BJ (cell line): ENCODE results near the gene IL21R. TPM values are rescaled to one million over a fixed set of nuclear protein-coding genes. Genes with fewer than 3 reads are reported as not detected.
"Not testable (repeated sequence)": the region's sequence is repeated elsewhere in the genome, so short reads cannot be mapped to it uniquely, and the experiment has no call there.

Source experiments
- CTCF ChIA-PET: fragments of 350-600 bp; formaldehyde crosslinking; extraction: SDS; loops from one replicate; lab custom pipeline; 2021; ENCODE audit warnings: antibody characterized with exemption, inconsistent platforms; lab: Yijun Ruan, JAX
- POLR2A ChIA-PET: fragments of 300-600 bp; sonication (Branson Sonifier 250); formaldehyde crosslinking; extraction: SDS; loops from one replicate; lab custom pipeline; 2021; ENCODE audit warnings: antibody characterized with exemption; lab: Charles Lee
- DNase-seq: peaks from one replicate; pipeline ENCODE4 v3.0.0-alpha.2; 2011; ENCODE audit warnings: low read depth
- H3K27me3 ChIP-seq: 2 replicates; pipeline ENCODE4 v1.6.0; 2011; ENCODE audit warnings: low read length; ENCODE audit not compliant: control insufficient read depth, insufficient read depth
- H3K36me3 ChIP-seq: 2 replicates; pipeline ENCODE4 v1.5.1; 2011; ENCODE audit warnings: low read length; ENCODE audit not compliant: control insufficient read depth, insufficient read depth
- H3K4me3 ChIP-seq: 2 replicates; pipeline ENCODE4 v1.5.1; 2011; ENCODE audit warnings: low read depth, mild to moderate bottlenecking, control low read depth, low read length
- polyA plus RNA-seq: library from polyadenylated mRNA; depleted of rRNA; stranded (reverse); fragments of >200 nt; gene quantifications from 2 replicates; pipeline ENCODE4 v1.2.3, GENCODE V29; 2011
- TF ChIP-seq, protein P1 (sequence below): IDR thresholded peaks from 2 replicates; pipeline ENCODE4 v1.5.1; 2011; ENCODE audit warnings: low read depth, mild to moderate bottlenecking, control low read depth, inconsistent platforms, low read length, moderate library complexity; ENCODE audit not compliant: insufficient read depth

The IL21R gene
- polyA plus RNA-seq, 1 experiment, result 0.58 TPM

DNA sequence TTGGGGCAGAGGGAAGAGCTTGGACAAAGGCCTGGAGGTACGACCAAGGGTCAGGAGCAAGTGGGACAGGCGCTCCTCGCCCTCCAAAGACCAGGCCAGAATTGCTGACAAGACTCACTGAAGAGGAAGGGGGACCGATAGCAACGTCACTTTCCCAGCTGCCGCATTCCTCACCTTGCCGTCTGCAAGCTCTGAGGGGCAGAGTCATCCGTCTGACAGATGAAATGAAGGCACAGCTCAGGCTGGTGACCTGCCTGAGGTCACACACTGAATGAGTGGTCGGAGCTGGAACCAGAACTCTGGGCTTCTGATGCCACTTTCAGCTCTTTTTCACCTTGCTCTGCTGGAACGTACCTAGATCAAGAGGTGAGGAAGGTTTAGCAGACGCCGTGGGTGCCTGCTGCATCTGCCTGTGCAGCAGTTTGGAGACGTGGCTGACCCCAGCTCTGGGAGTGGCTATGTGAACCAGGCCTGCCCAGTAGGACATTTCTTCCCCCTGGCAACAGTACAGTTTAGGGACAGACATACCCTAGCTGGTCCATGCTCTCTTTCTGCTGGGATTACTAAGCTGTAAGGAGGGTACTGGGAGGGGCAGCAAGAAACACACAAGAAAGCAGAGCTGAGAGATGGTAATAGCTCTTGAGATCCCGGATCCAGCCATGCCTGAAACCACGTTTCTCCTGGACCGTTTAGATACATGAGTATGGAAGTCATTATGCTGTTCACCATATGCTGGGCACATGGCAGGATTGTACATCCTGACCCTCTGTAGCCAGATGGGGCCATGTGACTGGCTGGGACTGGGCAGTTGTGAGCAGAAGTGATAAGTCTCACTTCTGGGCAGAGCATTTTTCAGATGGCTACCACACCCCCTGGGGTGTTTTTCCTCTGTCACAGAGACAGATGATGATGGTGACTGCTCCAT is 50.9 kb downstream of the IL21R start:
- no peaks in the 10 kb centered on the region for H3K36me3 ChIP-seq
- ChIA-PET POLR2A (no interaction called here), CTCF (interaction anchor here (1.0 to 1.4 kb wide), 2 partner anchors 39 to 85 kb away, joined by 3 read pairs; no protein-coding TSS in a partner anchor)
- TF ChIP-seq, protein P1, sequence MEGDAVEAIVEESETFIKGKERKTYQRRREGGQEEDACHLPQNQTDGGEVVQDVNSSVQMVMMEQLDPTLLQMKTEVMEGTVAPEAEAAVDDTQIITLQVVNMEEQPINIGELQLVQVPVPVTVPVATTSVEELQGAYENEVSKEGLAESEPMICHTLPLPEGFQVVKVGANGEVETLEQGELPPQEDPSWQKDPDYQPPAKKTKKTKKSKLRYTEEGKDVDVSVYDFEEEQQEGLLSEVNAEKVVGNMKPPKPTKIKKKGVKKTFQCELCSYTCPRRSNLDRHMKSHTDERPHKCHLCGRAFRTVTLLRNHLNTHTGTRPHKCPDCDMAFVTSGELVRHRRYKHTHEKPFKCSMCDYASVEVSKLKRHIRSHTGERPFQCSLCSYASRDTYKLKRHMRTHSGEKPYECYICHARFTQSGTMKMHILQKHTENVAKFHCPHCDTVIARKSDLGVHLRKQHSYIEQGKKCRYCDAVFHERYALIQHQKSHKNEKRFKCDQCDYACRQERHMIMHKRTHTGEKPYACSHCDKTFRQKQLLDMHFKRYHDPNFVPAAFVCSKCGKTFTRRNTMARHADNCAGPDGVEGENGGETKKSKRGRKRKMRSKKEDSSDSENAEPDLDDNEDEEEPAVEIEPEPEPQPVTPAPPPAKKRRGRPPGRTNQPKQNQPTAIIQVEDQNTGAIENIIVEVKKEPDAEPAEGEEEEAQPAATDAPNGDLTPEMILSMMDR, result no peak
- no peak for DNase-seq
- H3K4me3 ChIP-seq, result no peak overlapping the region
- no peaks in the 10 kb centered on the region for H3K27me3 ChIP-seq

DNA sequence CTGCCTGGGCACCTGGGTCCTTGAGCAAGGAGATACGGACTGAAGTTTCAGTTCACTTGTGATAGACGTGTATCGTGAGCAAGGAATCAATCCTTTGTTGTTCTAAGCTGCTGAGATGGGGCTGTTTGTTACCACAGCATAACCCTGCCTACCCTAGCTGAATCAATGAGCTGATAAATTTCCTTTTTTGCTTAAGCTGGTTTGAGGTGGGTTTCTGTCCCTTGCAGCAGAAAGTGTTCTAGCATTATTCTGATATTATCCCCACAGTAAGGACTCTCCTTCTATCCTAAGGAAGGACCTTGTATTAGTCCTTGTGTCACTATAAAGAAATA is 51.5 kb downstream of the IL21R start:
- TF ChIP-seq, protein P1, result no peak

DNA sequence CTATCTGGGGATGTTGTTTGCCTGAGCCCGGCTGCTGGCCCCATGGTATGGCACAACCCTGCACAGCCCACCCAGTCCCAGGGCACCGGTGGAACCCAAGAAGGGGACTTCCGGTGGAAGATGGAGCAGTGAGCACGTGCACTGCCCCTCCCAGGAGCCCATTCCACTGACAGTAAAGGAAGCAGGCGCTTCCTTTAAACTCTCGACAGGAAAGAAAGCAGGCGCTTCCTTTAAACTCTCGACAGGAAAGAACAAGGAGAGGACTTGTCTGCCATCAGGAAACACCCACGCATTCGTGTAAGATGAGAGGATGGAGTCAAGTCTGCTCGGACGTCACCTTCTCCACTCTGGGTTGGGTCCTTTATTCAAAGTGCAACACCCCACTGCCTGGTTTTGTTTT is 53.7 kb downstream of the IL21R start:
- no peak overlapping the region for H3K4me3 ChIP-seq
- ChIA-PET CTCF (no interaction called here), POLR2A (no interaction called here)
- TF ChIP-seq, protein P1, result no peak
- H3K27me3 ChIP-seq, result no peaks in the 10 kb centered on the region
- DNase-seq, result no peak
- H3K36me3 ChIP-seq, result peaks cover 4% of the 10 kb centered on the region

More for the DNA sequence above, 51.5 kb downstream of the IL21R start:
- H3K27me3 ChIP-seq, result no peaks in the 10 kb centered on the region
- H3K36me3 ChIP-seq, result no peaks in the 10 kb centered on the region
- POLR2A ChIA-PET, result no interaction called here
- CTCF ChIA-PET, result interaction anchor here (1.0 to 1.4 kb wide), 2 partner anchors 40 to 86 kb away, joined by 3 read pairs; no protein-coding TSS in a partner anchor
- DNase-seq, result no peak
- no peak overlapping the region for H3K4me3 ChIP-seq

GRCh38 chr16:27457605-27457900 is 55.6 kb downstream of the IL21R start:
- DNase-seq, H3K27me3 ChIP-seq, H3K4me3 ChIP-seq, POLR2A ChIA-PET: not testable (repeated sequence)
- peaks cover 18% of the 10 kb centered on the region for H3K36me3 ChIP-seq
- CTCF ChIA-PET, result interaction anchor here (1.3 to 1.5 kb wide), 2 partner anchors 221 to 302 kb away, joined by 3 read pairs; no protein-coding TSS in a partner anchor

DNA sequence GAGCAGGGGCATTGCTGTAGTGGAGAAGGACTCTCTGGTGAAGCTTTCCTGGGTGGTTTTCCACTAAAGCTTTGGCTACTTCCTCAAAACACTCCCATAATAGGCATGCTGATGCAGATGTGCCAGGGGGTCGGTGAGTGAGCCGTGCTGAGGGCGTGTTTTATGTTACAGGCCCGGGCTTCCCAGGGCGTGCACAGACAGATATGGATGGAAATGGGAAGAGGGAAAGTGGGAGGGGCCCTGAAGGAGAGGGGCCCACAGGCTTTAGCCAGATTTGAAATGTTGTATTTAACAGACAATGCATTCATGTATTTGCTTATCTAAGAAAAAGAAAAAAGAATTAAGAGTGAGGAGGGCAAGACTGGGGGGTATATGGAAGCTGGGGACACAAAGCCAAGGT is 56.3 kb downstream of the IL21R start:
- ChIA-PET POLR2A (no interaction called here), CTCF (interaction anchor here (1.3 kb wide), 1 partner anchor 221 kb away, joined by 3 read pairs; no protein-coding TSS in a partner anchor)
- Histone ChIP-seq H3K36me3 (peaks cover 25% of the 10 kb centered on the region), H3K27me3 (no peaks in the 10 kb centered on the region), H3K4me3 (no peak overlapping the region)
- DNase-seq, result no peak
- TF ChIP-seq, protein P1, result no peak
